ENCODE data around the gene SLC19A1.

DNA sequence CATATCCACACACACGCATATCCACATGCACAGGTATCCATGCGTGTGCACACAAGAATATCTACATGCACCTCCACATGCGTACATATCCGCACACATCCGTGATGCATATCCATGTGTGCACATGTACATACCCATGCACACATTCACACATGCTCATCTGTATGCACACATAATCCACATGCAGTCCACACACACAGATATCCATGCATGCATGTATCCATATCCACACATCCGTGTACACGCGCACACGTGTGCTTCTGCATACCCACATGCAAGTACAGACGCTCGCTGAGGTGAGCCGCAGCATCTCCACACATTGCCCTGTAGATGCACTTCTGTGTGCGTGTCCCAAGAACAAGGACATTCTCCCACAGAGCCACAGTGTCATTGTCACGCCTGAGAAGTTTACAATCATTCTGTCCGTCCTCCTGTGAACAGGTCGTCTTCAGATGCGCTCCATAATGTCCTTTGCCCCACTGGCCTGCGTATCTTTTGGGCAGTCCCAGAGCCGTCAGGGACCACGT lies 93.9 kb downstream of the SLC19A1 start:
- TF ChIP-seq CTCF (IDR thresholded peaks at IDR 0.05 in 8 of 11, conservative IDR thresholded peaks at IDR 0.05 in 3 of 11) (no peak), POLR2AphosphoS5 (IDR thresholded peaks at IDR 0.05) (no peak), POLR2A (IDR thresholded peaks at IDR 0.05) (no peak)
